Measurements from ENCODE around the gene GTF2I. TPM values are rescaled to one million over a fixed set of nuclear protein-coding genes. Genes with fewer than 3 reads are reported as not detected.
"Not testable (repeated sequence)": the region's sequence is repeated elsewhere in the genome, so short reads cannot be mapped to it uniquely, and the experiment has no call there.

Gene GTF2I
- total RNA-seq, 1 donor from 2014 or later = 122 TPM

GRCh38 chr7:74766991-74767390 lies 109.5 kb downstream of the GTF2I start:
- H3K9me3 ChIP-seq (ENCODE audit: control insufficient read depth in 3 of 3, low read length in 3 of 3); H3K27me3 ChIP-seq (ENCODE audit: control insufficient read depth in 3 of 3, insufficient read depth in 3 of 3, low read length in 3 of 3); H3K36me3 ChIP-seq (ENCODE audit: control insufficient read depth in 3 of 3, insufficient read depth in 3 of 3, low read length in 3 of 3); H3K9ac ChIP-seq (ENCODE audit: low read depth in 1 of 3, low read length in 3 of 3); H3K4me1 ChIP-seq (ENCODE audit: control insufficient read depth in 3 of 3, insufficient read depth in 3 of 3, low read length in 3 of 3); H3K27ac ChIP-seq (ENCODE audit: low read depth, low read length); H3K4me3 ChIP-seq (ENCODE audit: low read length in 3 of 3): not testable (repeated sequence)

- H3K27me3 ChIP-seq (ENCODE audit: control insufficient read depth in 3 of 3, insufficient read depth in 3 of 3, low read length in 3 of 3); H3K36me3 ChIP-seq (ENCODE audit: control insufficient read depth in 3 of 3, insufficient read depth in 3 of 3, low read length in 3 of 3); H3K27ac ChIP-seq (ENCODE audit: low read depth, low read length); H3K4me1 ChIP-seq (ENCODE audit: control insufficient read depth in 3 of 3, insufficient read depth in 3 of 3, low read length in 3 of 3); H3K9ac ChIP-seq (ENCODE audit: low read depth in 1 of 3, low read length in 3 of 3); H3K4me3 ChIP-seq (ENCODE audit: low read length in 3 of 3); H3K9me3 ChIP-seq (ENCODE audit: control insufficient read depth in 3 of 3, low read length in 3 of 3): not testable (repeated sequence)
Measured at GRCh38 chr7:74770062-74770461, 112.5 kb downstream of the GTF2I start.

- H3K4me1 ChIP-seq (ENCODE audit: control insufficient read depth in 3 of 3, insufficient read depth in 3 of 3, low read length in 3 of 3); H3K27ac ChIP-seq (ENCODE audit: low read depth, low read length); H3K4me3 ChIP-seq (ENCODE audit: low read length in 3 of 3); H3K9ac ChIP-seq (ENCODE audit: low read depth in 1 of 3, low read length in 3 of 3); H3K27me3 ChIP-seq (ENCODE audit: control insufficient read depth in 3 of 3, insufficient read depth in 3 of 3, low read length in 3 of 3); H3K36me3 ChIP-seq (ENCODE audit: control insufficient read depth in 3 of 3, insufficient read depth in 3 of 3, low read length in 3 of 3); H3K9me3 ChIP-seq (ENCODE audit: control insufficient read depth in 3 of 3, low read length in 3 of 3): not testable (repeated sequence)
Measured at GRCh38 chr7:74772093-74772492, 114.6 kb downstream of the GTF2I start.

- not testable (repeated sequence) for H3K4me3 ChIP-seq (ENCODE audit: low read length in 3 of 3); H3K9me3 ChIP-seq (ENCODE audit: control insufficient read depth in 3 of 3, low read length in 3 of 3); H3K36me3 ChIP-seq (ENCODE audit: control insufficient read depth in 3 of 3, insufficient read depth in 3 of 3, low read length in 3 of 3); H3K27me3 ChIP-seq (ENCODE audit: control insufficient read depth in 3 of 3, insufficient read depth in 3 of 3, low read length in 3 of 3); H3K9ac ChIP-seq (ENCODE audit: low read depth in 1 of 3, low read length in 3 of 3); H3K4me1 ChIP-seq (ENCODE audit: control insufficient read depth in 3 of 3, insufficient read depth in 3 of 3, low read length in 3 of 3); H3K27ac ChIP-seq (ENCODE audit: low read depth, low read length)
Measured at GRCh38 chr7:74773760-74774750, 116.5 kb downstream of the GTF2I start, which contains the start of gene NCF1. Gene NCF1 (plus strand): TSS chr7:74774011. CDS start chr7:74774032, 21 bp downstream.

- H3K9me3 ChIP-seq (ENCODE audit: control insufficient read depth in 3 of 3, low read length in 3 of 3); H3K36me3 ChIP-seq (ENCODE audit: control insufficient read depth in 3 of 3, insufficient read depth in 3 of 3, low read length in 3 of 3); H3K4me3 ChIP-seq (ENCODE audit: low read length in 3 of 3); H3K9ac ChIP-seq (ENCODE audit: low read depth in 1 of 3, low read length in 3 of 3); H3K4me1 ChIP-seq (ENCODE audit: control insufficient read depth in 3 of 3, insufficient read depth in 3 of 3, low read length in 3 of 3); H3K27ac ChIP-seq (ENCODE audit: low read depth, low read length); H3K27me3 ChIP-seq (ENCODE audit: control insufficient read depth in 3 of 3, insufficient read depth in 3 of 3, low read length in 3 of 3): not testable (repeated sequence)
Measured at GRCh38 chr7:74775111-74775510, 117.6 kb downstream of the GTF2I start.

GRCh38 chr7:74779053-74779452 lies 121.5 kb downstream of the GTF2I start:
- H3K27me3 ChIP-seq (ENCODE audit: control insufficient read depth in 3 of 3, insufficient read depth in 3 of 3, low read length in 3 of 3); H3K4me3 ChIP-seq (ENCODE audit: low read length in 3 of 3); H3K9me3 ChIP-seq (ENCODE audit: control insufficient read depth in 3 of 3, low read length in 3 of 3); H3K4me1 ChIP-seq (ENCODE audit: control insufficient read depth in 3 of 3, insufficient read depth in 3 of 3, low read length in 3 of 3); H3K36me3 ChIP-seq (ENCODE audit: control insufficient read depth in 3 of 3, insufficient read depth in 3 of 3, low read length in 3 of 3); H3K27ac ChIP-seq (ENCODE audit: low read depth, low read length); H3K9ac ChIP-seq (ENCODE audit: low read depth in 1 of 3, low read length in 3 of 3): not testable (repeated sequence)

GRCh38 chr7:74781746-74782145 lies 124.2 kb downstream of the GTF2I start:
- not testable (repeated sequence) for H3K36me3 ChIP-seq (ENCODE audit: control insufficient read depth in 3 of 3, insufficient read depth in 3 of 3, low read length in 3 of 3); H3K4me3 ChIP-seq (ENCODE audit: low read length in 3 of 3); H3K27me3 ChIP-seq (ENCODE audit: control insufficient read depth in 3 of 3, insufficient read depth in 3 of 3, low read length in 3 of 3); H3K9ac ChIP-seq (ENCODE audit: low read depth in 1 of 3, low read length in 3 of 3); H3K9me3 ChIP-seq (ENCODE audit: control insufficient read depth in 3 of 3, low read length in 3 of 3); H3K27ac ChIP-seq (ENCODE audit: low read depth, low read length); H3K4me1 ChIP-seq (ENCODE audit: control insufficient read depth in 3 of 3, insufficient read depth in 3 of 3, low read length in 3 of 3)

GRCh38 chr7:74783595-74783994 lies 126.1 kb downstream of the GTF2I start:
- not testable (repeated sequence) for H3K4me3 ChIP-seq (ENCODE audit: low read length in 3 of 3); H3K27ac ChIP-seq (ENCODE audit: low read depth, low read length); H3K4me1 ChIP-seq (ENCODE audit: control insufficient read depth in 3 of 3, insufficient read depth in 3 of 3, low read length in 3 of 3); H3K27me3 ChIP-seq (ENCODE audit: control insufficient read depth in 3 of 3, insufficient read depth in 3 of 3, low read length in 3 of 3); H3K9ac ChIP-seq (ENCODE audit: low read depth in 1 of 3, low read length in 3 of 3); H3K36me3 ChIP-seq (ENCODE audit: control insufficient read depth in 3 of 3, insufficient read depth in 3 of 3, low read length in 3 of 3); H3K9me3 ChIP-seq (ENCODE audit: control insufficient read depth in 3 of 3, low read length in 3 of 3)

GRCh38 chr7:74788369-74789150 lies 131.0 kb downstream of the GTF2I start:
- H3K9ac ChIP-seq (ENCODE audit: low read depth in 1 of 3, low read length in 3 of 3) = peak overlapping the region in 1 of 3 donors; percentile 25
- not testable (repeated sequence) for H3K4me1 ChIP-seq (ENCODE audit: control insufficient read depth in 3 of 3, insufficient read depth in 3 of 3, low read length in 3 of 3); H3K27ac ChIP-seq (ENCODE audit: low read depth, low read length); H3K36me3 ChIP-seq (ENCODE audit: control insufficient read depth in 3 of 3, insufficient read depth in 3 of 3, low read length in 3 of 3); H3K4me3 ChIP-seq (ENCODE audit: low read length in 3 of 3); H3K9me3 ChIP-seq (ENCODE audit: control insufficient read depth in 3 of 3, low read length in 3 of 3); H3K27me3 ChIP-seq (ENCODE audit: control insufficient read depth in 3 of 3, insufficient read depth in 3 of 3, low read length in 3 of 3)

GRCh38 chr7:74789200-74789736 lies 131.8 kb downstream of the GTF2I start:
- H3K36me3 ChIP-seq (ENCODE audit: control insufficient read depth in 3 of 3, insufficient read depth in 3 of 3, low read length in 3 of 3); H3K27ac ChIP-seq (ENCODE audit: low read depth, low read length); H3K27me3 ChIP-seq (ENCODE audit: control insufficient read depth in 3 of 3, insufficient read depth in 3 of 3, low read length in 3 of 3); H3K9me3 ChIP-seq (ENCODE audit: control insufficient read depth in 3 of 3, low read length in 3 of 3); H3K4me3 ChIP-seq (ENCODE audit: low read length in 3 of 3); H3K9ac ChIP-seq (ENCODE audit: low read depth in 1 of 3, low read length in 3 of 3); H3K4me1 ChIP-seq (ENCODE audit: control insufficient read depth in 3 of 3, insufficient read depth in 3 of 3, low read length in 3 of 3): not testable (repeated sequence)

Measured in skeletal muscle tissue (tissue), 4 donors.